Measurements from ENCODE around the gene GIPR. TPM values are rescaled to one million over a fixed set of nuclear protein-coding genes. Genes with fewer than 3 reads are reported as not detected.

GIPR gene
- total RNA-seq, 1 experiment from 2014 or later, result 0.61 TPM

DNA sequence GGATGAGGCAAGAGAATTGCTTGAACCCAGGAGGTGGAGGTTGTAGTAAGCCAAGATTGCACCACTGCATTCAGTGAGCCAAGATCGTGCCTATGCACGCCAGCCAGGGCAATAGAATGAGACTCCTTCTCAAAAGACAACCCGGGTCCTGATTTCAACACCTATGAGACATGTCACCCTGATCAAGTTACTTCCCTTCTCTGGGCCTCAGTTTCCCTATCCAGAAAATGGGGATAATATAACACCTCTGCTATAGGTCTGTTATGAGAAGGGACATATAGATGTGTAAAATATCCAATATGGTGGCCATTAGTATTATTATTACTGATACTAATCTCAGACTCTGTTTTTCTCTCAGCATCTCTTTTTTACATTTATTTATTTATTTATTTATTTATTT is 12.9 kb upstream of the GIPR start:
- Histone ChIP-seq H3K79me1 (ENCODE audit: insufficient read depth, low read depth, low read length, poor library complexity, severe bottlenecking) (no peaks in the 10 kb centered on the region), H2BK12ac (ENCODE audit: insufficient read length, low read depth, low read length) (no peak overlapping the region), H3T11ph (ENCODE audit: low read length) (no peak overlapping the region), H3K23me2 (ENCODE audit: insufficient read length, low read depth, low read length, poor library complexity, severe bottlenecking) (no peaks in the 10 kb centered on the region), H4K5ac (ENCODE audit: insufficient read length, low read depth, low read length) (no peak overlapping the region), H3K9me3 (ENCODE audit: control insufficient read depth, low read depth, low read length) (no peaks in the 10 kb centered on the region), H2BK15ac (ENCODE audit: low read depth, low read length) (no peak overlapping the region), H3K23ac (ENCODE audit: insufficient read length, low read depth, low read length) (no peak overlapping the region), H4K20me1 (ENCODE audit: control insufficient read depth, insufficient read depth, insufficient read length) (no peaks in the 10 kb centered on the region), H4K8ac (replicated peaks; ENCODE audit: insufficient read length, low read depth, low read length) (no peak overlapping the region), H2BK20ac (ENCODE audit: low read depth, low read length, poor library complexity, severe bottlenecking) (no peak overlapping the region), H3K9ac (ENCODE audit: extremely low read depth, insufficient read length, low read length) (no peak overlapping the region), H3K27me3 (ENCODE audit: insufficient read depth, low read length) (no peaks in the 10 kb centered on the region), H2BK5ac (ENCODE audit: insufficient read length, low read length) (no peak overlapping the region), H3K27ac (ENCODE audit: insufficient read length, low read depth, low read length) (no peak overlapping the region), H2AFZ (ENCODE audit: low read length) (no peak overlapping the region), H2AK5ac (ENCODE audit: insufficient read length, low read length) (no peak overlapping the region), H3K56ac (ENCODE audit: insufficient read length, low read depth, low read length) (no peak overlapping the region), H3K4me2 (ENCODE audit: insufficient read depth, insufficient read length, low read length) (no peak overlapping the region), H3K14ac (ENCODE audit: insufficient read depth, low read length) (no peak overlapping the region), H3K18ac (ENCODE audit: insufficient read length, low read depth, low read length) (no peak overlapping the region), H3K4ac (ENCODE audit: low read depth, low read length) (no peak overlapping the region), H2BK120ac (ENCODE audit: low read depth, low read length, poor library complexity, severe bottlenecking) (no peak overlapping the region), H4K91ac (ENCODE audit: insufficient read length, low read depth, low read length) (no peak overlapping the region), H3K79me2 (ENCODE audit: insufficient read depth, low read length) (no peaks in the 10 kb centered on the region), H3K4me1 (ENCODE audit: insufficient read depth, low read length) (no peaks in the 10 kb centered on the region)
- H3K9me3 Mint-ChIP-seq, result no peaks in the 10 kb centered on the region
- DNase-seq, result no peak
- peaks cover 14% of the 10 kb centered on the region for H3K27me3 Mint-ChIP-seq (ENCODE audit: low read depth)
- no peak overlapping the region for H3K4me3 Mint-ChIP-seq
- WGBS (ENCODE audit: extremely low coverage, insufficient read length, low lambda C conversion rate), result no CpG with 5 or more reads among the region's 3 CpGs
- peaks cover 6 to 16% of the 10 kb centered on the region in 2 experiments; a peak in 3 of 4 replicates for H3K4me1 Mint-ChIP-seq
- TF ChIP-seq, protein P1, sequence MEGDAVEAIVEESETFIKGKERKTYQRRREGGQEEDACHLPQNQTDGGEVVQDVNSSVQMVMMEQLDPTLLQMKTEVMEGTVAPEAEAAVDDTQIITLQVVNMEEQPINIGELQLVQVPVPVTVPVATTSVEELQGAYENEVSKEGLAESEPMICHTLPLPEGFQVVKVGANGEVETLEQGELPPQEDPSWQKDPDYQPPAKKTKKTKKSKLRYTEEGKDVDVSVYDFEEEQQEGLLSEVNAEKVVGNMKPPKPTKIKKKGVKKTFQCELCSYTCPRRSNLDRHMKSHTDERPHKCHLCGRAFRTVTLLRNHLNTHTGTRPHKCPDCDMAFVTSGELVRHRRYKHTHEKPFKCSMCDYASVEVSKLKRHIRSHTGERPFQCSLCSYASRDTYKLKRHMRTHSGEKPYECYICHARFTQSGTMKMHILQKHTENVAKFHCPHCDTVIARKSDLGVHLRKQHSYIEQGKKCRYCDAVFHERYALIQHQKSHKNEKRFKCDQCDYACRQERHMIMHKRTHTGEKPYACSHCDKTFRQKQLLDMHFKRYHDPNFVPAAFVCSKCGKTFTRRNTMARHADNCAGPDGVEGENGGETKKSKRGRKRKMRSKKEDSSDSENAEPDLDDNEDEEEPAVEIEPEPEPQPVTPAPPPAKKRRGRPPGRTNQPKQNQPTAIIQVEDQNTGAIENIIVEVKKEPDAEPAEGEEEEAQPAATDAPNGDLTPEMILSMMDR (conservative IDR thresholded peaks at IDR 0.05), result no peak
- H3K27ac Mint-ChIP-seq, result no peak overlapping the region
- no peaks in the 10 kb centered on the region for H3K36me3 Mint-ChIP-seq (ENCODE audit: insufficient read depth in 1 of 3, low read depth in 3 of 3)

Measured in H9 (cell line).